HEK293 (cell line): ENCODE measurements around the gene LYVE1.

Source experiments
- CTCF ChIA-PET: fragments of 350-600 bp; formaldehyde crosslinking; extraction: SDS; loops from one replicate; lab custom pipeline; 2021; ENCODE audit warnings: antibody characterized with exemption; lab: Yijun Ruan, JAX
- POLR2A ChIA-PET: fragments of 300-600 bp; formaldehyde crosslinking; extraction: SDS; loops from one replicate; lab custom pipeline; 2020; ENCODE audit warnings: antibody characterized with exemption, inconsistent platforms; lab: Yijun Ruan, JAX
- H3K27ac ChIP-seq: fragments of 200-500 bp; sonication (Bioruptor generic); 2 replicates; pipeline ENCODE4 v1.5.1; 2014; ENCODE audit warnings: low read depth, low read length, control low read depth, inconsistent platforms; ENCODE audit errors: extremely low read depth
- H3K36me3 ChIP-seq, 2 experiments: fragments of 200-500 bp in 1 of 2; sonication (Bioruptor generic) in 1 of 2; 1 replicate in 1 of 2; 2 replicates in 1 of 2; pipeline ENCODE4 v1.5.1; 2014 to 2017; ENCODE audit warnings: inconsistent platforms in 2 of 2, low read length in 2 of 2; ENCODE audit not compliant: control insufficient read depth in 2 of 2, insufficient read depth in 1 of 2
- H3K4me1 ChIP-seq: fragments of 200-500 bp; sonication (Bioruptor generic); 2 replicates; pipeline ENCODE4 v1.5.1; 2014; ENCODE audit warnings: mild to moderate bottlenecking, low read length, inconsistent platforms; ENCODE audit not compliant: control insufficient read depth, insufficient read depth
- H3K4me3 ChIP-seq: 2 replicates; pipeline ENCODE4 v1.5.1; 2011; ENCODE audit warnings: low read depth, mild to moderate bottlenecking, control low read depth, low read length, moderate library complexity
- H3K9me3 ChIP-seq: fragments of 200-500 bp; sonication (Bioruptor generic); 2 replicates; pipeline ENCODE4 v1.5.1; 2014; ENCODE audit warnings: low read depth, low read length, inconsistent platforms; ENCODE audit not compliant: control insufficient read depth, insufficient read depth
- IKZF3 ChIP-seq: fragments of 450-650 bp; IDR thresholded peaks from 2 replicates; pipeline ENCODE4 v1.5.0; 2018; ENCODE audit warnings: missing biosample characterization, mild to moderate bottlenecking, missing genetic modification characterization, moderate library complexity
- MZF1 ChIP-seq: fragments of 450-650 bp; formaldehyde crosslinking; IDR thresholded peaks from 2 replicates; pipeline ENCODE4 v1.5.1; 2017; ENCODE audit warnings: missing biosample characterization, missing genetic modification characterization, borderline replicate concordance
- OSR2 ChIP-seq: fragments of 450-650 bp; formaldehyde crosslinking; IDR thresholded peaks from 2 replicates; pipeline ENCODE4 v1.5.1; 2016; ENCODE audit warnings: missing biosample characterization, missing genetic modification characterization
- PRDM1 ChIP-seq: fragments of 450-650 bp; formaldehyde crosslinking; IDR thresholded peaks from 2 replicates; pipeline ENCODE4; 2016; ENCODE audit warnings: missing biosample characterization, missing genetic modification characterization
- YY2 ChIP-seq: fragments of 450-650 bp; formaldehyde crosslinking; IDR thresholded peaks from 2 replicates; pipeline ENCODE4 v1.5.1; 2016; ENCODE audit warnings: missing biosample characterization, missing genetic modification characterization
- ZBTB21 ChIP-seq: fragments of 450-650 bp; formaldehyde crosslinking; IDR thresholded peaks from 2 replicates; pipeline ENCODE4 v1.5.1; 2017; ENCODE audit warnings: missing biosample characterization, missing genetic modification characterization
- ZFP3 ChIP-seq: fragments of 450-650 bp; formaldehyde crosslinking; IDR thresholded peaks from 2 replicates; pipeline ENCODE4 v1.5.1; 2016; ENCODE audit warnings: low read depth, missing biosample characterization, missing genetic modification characterization
- ZFP41 ChIP-seq: fragments of 450-650 bp; formaldehyde crosslinking; IDR thresholded peaks from 2 replicates; pipeline ENCODE4 v1.5.1; 2016; ENCODE audit warnings: missing biosample characterization, missing genetic modification characterization, borderline replicate concordance
- ZNF138 ChIP-seq: fragments of 450-650 bp; formaldehyde crosslinking; IDR thresholded peaks from 2 replicates; pipeline ENCODE4 v1.5.1; 2016; ENCODE audit warnings: missing biosample characterization, missing genetic modification characterization, borderline replicate concordance
- ZNF175 ChIP-seq: fragments of 450-650 bp; formaldehyde crosslinking; IDR thresholded peaks from 2 replicates; pipeline ENCODE4 v1.5.1; 2016; ENCODE audit warnings: missing biosample characterization, missing genetic modification characterization
- ZNF2 ChIP-seq: fragments of 450-650 bp; formaldehyde crosslinking; IDR thresholded peaks from 2 replicates; pipeline ENCODE4 v1.5.1; 2016; ENCODE audit warnings: missing biosample characterization, missing genetic modification characterization
- ZNF274 ChIP-seq, 2 experiments: fragments of 200-500 bp in 1 of 2; fragments of 450-650 bp in 1 of 2; sonication (Bioruptor generic) in 1 of 2; formaldehyde crosslinking in 1 of 2; IDR thresholded peaks; 2 replicates each; pipeline versions ENCODE4 v1.5.1 to v1.6.1; 2014 to 2016; ENCODE audit warnings: borderline replicate concordance in 1 of 2, inconsistent platforms in 1 of 2, low read length in 1 of 2, missing biosample characterization in 1 of 2, missing genetic modification characterization in 1 of 2
- ZNF350 ChIP-seq: fragments of 450-650 bp; formaldehyde crosslinking; IDR thresholded peaks from 2 replicates; pipeline ENCODE4 v1.5.0; 2017; ENCODE audit warnings: missing biosample characterization, mild to moderate bottlenecking, missing genetic modification characterization
- ZNF48 ChIP-seq: fragments of 450-650 bp; formaldehyde crosslinking; IDR thresholded peaks from 2 replicates; pipeline ENCODE4 v1.5.1; 2016; ENCODE audit warnings: missing biosample characterization, missing genetic modification characterization
- ZNF510 ChIP-seq: fragments of 450-650 bp; formaldehyde crosslinking; IDR thresholded peaks from 2 replicates; pipeline ENCODE4 v1.5.1; 2018; ENCODE audit warnings: mild to moderate bottlenecking, missing genetic modification characterization, missing biosample characterization; ENCODE audit not compliant: insufficient replicate concordance
- ZNF677 ChIP-seq: fragments of 450-650 bp; IDR thresholded peaks from 2 replicates; pipeline ENCODE4 v1.5.0; 2018; ENCODE audit warnings: missing biosample characterization, mild to moderate bottlenecking, missing genetic modification characterization, moderate library complexity
- ZNF792 ChIP-seq: fragments of 450-650 bp; formaldehyde crosslinking; IDR thresholded peaks from 2 replicates; pipeline ENCODE4 v1.5.1; 2016; ENCODE audit warnings: missing biosample characterization, missing genetic modification characterization
- ZNF843 ChIP-seq: fragments of 450-650 bp; formaldehyde crosslinking; IDR thresholded peaks from 2 replicates; pipeline ENCODE4 v1.5.1; 2016; ENCODE audit warnings: missing biosample characterization, missing genetic modification characterization
- ZSCAN16 ChIP-seq: fragments of 450-650 bp; formaldehyde crosslinking; IDR thresholded peaks from 2 replicates; pipeline ENCODE4 v1.5.1; 2016; ENCODE audit warnings: missing biosample characterization, missing genetic modification characterization
- ZXDB ChIP-seq: fragments of 450-650 bp; formaldehyde crosslinking; IDR thresholded peaks from 2 replicates; pipeline ENCODE4 v1.5.1; 2016; ENCODE audit warnings: missing biosample characterization, missing genetic modification characterization
- TF ChIP-seq, protein P1 (sequence below): fragments of 450-650 bp; formaldehyde crosslinking; IDR thresholded peaks from 2 replicates; pipeline ENCODE4 v1.5.1; 2016; ENCODE audit warnings: missing biosample characterization, missing genetic modification characterization, low read depth
- TF ChIP-seq, protein P2 (sequence below): fragments of 450-650 bp; formaldehyde crosslinking; IDR thresholded peaks from 2 replicates; pipeline ENCODE4 v1.5.1; 2016; ENCODE audit warnings: missing biosample characterization, missing genetic modification characterization
- TF ChIP-seq, protein P3 (sequence below): fragments of 450-650 bp; formaldehyde crosslinking; IDR thresholded peaks from 2 replicates; pipeline ENCODE4 v1.5.1; 2016; ENCODE audit warnings: missing biosample characterization, missing genetic modification characterization, low read depth
- TF ChIP-seq, protein P4 (sequence below): fragments of 450-650 bp; formaldehyde crosslinking; optimal IDR thresholded peaks from 2 replicates; pipeline ENCODE3; 2016; ENCODE audit warnings: missing biosample characterization, mild to moderate bottlenecking, missing genetic modification characterization

LYVE1 gene

DNA sequence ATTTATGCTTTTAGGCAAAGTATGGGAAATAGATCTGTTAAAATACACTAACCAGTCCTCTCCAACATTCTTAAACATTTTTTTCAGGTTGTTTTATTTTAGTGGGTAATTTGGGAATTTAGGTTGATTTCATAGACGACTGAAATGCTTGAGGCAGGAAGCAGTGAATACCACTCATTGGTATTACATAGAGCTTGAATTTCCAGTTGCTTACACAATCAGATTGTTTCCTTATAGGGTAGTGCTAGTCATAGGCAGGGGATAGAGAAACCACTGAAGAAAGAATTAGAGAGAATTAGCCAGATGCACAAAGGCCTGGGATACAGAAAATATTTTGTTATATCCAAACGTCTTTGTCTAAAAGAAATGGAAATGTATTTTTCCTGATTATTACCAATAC lies 23.9 kb upstream of the LYVE1 start:
- H3K36me3 ChIP-seq: no peaks in the 10 kb centered on the region
- H3K4me3 ChIP-seq: no peak overlapping the region
- no peaks in the 10 kb centered on the region for H3K4me1 ChIP-seq
- POLR2A ChIA-PET: no interaction called here
- TF ChIP-seq, protein P1, sequence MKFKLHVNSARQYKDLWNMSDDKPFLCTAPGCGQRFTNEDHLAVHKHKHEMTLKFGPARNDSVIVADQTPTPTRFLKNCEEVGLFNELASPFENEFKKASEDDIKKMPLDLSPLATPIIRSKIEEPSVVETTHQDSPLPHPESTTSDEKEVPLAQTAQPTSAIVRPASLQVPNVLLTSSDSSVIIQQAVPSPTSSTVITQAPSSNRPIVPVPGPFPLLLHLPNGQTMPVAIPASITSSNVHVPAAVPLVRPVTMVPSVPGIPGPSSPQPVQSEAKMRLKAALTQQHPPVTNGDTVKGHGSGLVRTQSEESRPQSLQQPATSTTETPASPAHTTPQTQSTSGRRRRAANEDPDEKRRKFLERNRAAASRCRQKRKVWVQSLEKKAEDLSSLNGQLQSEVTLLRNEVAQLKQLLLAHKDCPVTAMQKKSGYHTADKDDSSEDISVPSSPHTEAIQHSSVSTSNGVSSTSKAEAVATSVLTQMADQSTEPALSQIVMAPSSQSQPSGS (tag by site-specific recombination): no peak
- TF ChIP-seq ZFP3 (tag by site-specific recombination): no peak
- no peak for TF ChIP-seq ZNF48
- no peak for TF ChIP-seq ZNF138 (tag by site-specific recombination)
- TF ChIP-seq ZFP41 (tag by site-specific recombination): no peak
- TF ChIP-seq ZNF677: no peak
- TF ChIP-seq, protein P2, sequence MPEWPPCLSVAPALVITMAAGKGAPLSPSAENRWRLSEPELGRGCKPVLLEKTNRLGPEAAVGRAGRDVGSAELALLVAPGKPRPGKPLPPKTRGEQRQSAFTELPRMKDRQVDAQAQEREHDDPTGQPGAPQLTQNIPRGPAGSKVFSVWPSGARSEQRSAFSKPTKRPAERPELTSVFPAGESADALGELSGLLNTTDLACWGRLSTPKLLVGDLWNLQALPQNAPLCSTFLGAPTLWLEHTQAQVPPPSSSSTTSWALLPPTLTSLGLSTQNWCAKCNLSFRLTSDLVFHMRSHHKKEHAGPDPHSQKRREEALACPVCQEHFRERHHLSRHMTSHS (tag by site-specific recombination): no peak
- TF ChIP-seq ZNF175 (tag by site-specific recombination): no peak
- TF ChIP-seq, protein P3, sequence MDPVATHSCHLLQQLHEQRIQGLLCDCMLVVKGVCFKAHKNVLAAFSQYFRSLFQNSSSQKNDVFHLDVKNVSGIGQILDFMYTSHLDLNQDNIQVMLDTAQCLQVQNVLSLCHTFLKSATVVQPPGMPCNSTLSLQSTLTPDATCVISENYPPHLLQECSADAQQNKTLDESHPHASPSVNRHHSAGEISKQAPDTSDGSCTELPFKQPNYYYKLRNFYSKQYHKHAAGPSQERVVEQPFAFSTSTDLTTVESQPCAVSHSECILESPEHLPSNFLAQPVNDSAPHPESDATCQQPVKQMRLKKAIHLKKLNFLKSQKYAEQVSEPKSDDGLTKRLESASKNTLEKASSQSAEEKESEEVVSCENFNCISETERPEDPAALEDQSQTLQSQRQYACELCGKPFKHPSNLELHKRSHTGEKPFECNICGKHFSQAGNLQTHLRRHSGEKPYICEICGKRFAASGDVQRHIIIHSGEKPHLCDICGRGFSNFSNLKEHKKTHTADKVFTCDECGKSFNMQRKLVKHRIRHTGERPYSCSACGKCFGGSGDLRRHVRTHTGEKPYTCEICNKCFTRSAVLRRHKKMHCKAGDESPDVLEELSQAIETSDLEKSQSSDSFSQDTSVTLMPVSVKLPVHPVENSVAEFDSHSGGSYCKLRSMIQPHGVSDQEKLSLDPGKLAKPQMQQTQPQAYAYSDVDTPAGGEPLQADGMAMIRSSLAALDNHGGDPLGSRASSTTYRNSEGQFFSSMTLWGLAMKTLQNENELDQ (tag by site-specific recombination): no peak
- TF ChIP-seq ZBTB21 (tag by site-specific recombination): no peak
- no peaks in the 10 kb centered on the region for H3K9me3 ChIP-seq
- no peak overlapping the region for H3K27ac ChIP-seq
- CTCF ChIA-PET: interaction anchor here (1.5 to 3.2 kb wide), 2 partner anchors 51 to 62 kb away, joined by 3 to 8 read pairs; partner anchors contain the start of gene RNF141

DNA sequence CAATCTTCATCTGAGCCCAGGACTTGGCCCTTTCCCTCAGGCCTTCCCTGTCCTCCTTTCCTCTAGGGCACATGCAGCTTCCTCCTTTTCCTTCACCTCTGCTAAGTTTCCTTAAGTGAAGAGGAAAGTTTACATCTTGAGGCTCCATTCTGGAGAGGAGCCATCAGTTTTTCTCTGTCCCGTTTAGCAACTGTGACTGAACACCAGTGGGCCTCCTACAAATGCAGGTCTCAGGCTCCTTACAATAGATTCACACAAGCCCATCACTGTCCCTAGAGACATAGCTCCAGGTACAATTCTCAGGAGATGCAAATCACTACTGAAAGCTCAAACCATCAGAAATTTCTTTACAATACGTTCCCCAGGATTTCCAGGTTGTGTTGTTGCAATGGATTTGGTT lies 23.3 kb upstream of the LYVE1 start:
- Histone ChIP-seq H3K4me3 (no peak overlapping the region), H3K9me3 (no peaks in the 10 kb centered on the region), H3K4me1 (no peaks in the 10 kb centered on the region), H3K36me3 (no peaks in the 10 kb centered on the region), H3K27ac (no peak overlapping the region)
- ChIA-PET CTCF (interaction anchor here (1.5 to 3.2 kb wide), 2 partner anchors 51 to 63 kb away, joined by 3 to 8 read pairs; partner anchors contain the start of gene RNF141), POLR2A (no interaction called here)
- no peak for TF ChIP-seq ZNF792 (tag by site-specific recombination)
- TF ChIP-seq ZSCAN16 (tag by site-specific recombination): no peak
- TF ChIP-seq YY2 (tag by site-specific recombination): no peak
- no peak for TF ChIP-seq ZNF274 (IDR thresholded peaks at IDR 0.05; ENCODE audit: low read length)
- TF ChIP-seq ZNF274 (tag by site-specific recombination; IDR thresholded peaks at IDR 0.05; ENCODE audit: borderline replicate concordance): no peak
- no peak for TF ChIP-seq OSR2
- no peak for TF ChIP-seq IKZF3
- TF ChIP-seq ZNF510: no peak

DNA sequence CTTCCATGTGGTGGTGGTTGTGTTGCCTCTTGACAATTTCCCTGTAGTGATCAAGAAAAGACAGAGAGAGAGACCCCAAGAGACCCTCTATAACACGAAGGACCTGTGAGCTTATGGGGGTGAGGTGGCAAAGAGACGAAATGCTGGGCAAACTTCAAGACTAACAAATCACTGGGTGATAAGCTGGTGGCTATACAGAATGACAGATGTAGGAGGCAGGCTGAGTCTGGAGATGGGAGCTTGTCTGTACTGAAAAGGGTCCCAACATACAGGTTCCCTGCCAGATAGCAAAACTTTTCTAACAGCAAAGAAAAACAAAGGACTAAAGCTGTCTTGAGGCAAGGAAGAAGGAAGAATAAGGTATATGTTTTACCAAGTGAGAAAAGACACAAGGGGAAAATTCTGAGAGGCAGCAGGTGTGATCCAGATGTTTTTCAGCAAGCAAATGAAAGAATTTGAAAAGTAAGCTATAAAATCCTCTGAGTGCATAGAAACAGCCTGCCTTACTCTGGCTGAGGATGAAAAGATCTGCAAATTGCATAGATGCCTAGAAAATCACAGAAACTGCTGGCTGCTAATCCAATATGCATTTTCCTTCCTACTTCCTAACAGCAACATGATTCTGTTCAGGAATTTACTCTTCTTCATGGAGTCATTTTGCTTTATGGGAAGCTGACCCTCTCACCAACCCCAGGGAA lies 21.9 kb upstream of the LYVE1 start:
- Histone ChIP-seq H3K9me3 (no peaks in the 10 kb centered on the region), H3K4me3 (no peak overlapping the region), H3K27ac (no peak overlapping the region), H3K36me3 (no peaks in the 10 kb centered on the region), H3K4me1 (no peaks in the 10 kb centered on the region)
- ChIA-PET CTCF (no interaction called here), POLR2A (no interaction called here)
- TF ChIP-seq ZNF350 (tag by site-specific recombination): no peak
- no peak for TF ChIP-seq ZNF843
- TF ChIP-seq PRDM1 (tag by site-specific recombination): no peak
- no peak for TF ChIP-seq ZNF2 (tag by site-specific recombination)
- TF ChIP-seq MZF1 (tag by site-specific recombination): no peak
- TF ChIP-seq, protein P2 (tag by site-specific recombination): no peak
- TF ChIP-seq, protein P4, sequence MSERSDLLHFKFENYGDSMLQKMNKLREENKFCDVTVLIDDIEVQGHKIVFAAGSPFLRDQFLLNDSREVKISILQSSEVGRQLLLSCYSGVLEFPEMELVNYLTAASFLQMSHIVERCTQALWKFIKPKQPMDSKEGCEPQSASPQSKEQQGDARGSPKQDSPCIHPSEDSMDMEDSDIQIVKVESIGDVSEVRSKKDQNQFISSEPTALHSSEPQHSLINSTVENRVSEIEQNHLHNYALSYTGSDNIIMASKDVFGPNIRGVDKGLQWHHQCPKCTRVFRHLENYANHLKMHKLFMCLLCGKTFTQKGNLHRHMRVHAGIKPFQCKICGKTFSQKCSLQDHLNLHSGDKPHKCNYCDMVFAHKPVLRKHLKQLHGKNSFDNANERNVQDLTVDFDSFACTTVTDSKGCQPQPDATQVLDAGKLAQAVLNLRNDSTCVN: no peak
- no peak for TF ChIP-seq ZXDB
